NCI-H1105 (cell line): ENCODE measurements around the gene OR52L1.
"Not testable (repeated sequence)": the region's sequence is repeated elsewhere in the genome, so short reads cannot be mapped to it uniquely, and the experiment has no call there.

Experiments used
- DNase-seq: peaks from one replicate; lab custom pipeline; 2025; lab: John Stamatoyannopoulos, UW

Gene OR52L1

DNA sequence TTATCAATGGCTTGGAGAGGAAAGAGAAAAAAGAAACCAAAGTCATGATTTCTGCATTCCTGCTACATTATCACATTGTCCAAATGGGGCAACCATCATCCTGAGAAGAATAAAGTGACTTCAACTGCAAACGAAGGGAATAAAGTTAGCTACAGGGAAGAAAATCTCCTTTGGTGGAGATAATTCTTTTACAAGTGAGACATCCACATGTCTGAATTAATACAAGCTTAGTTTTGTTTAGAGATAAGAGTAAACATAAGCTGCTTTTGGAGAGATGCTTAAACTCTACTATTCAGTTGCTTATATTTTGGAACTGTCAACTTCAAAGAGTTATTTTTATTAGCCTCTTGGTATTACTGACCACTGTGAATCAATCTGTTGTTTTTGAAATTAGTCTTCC is at the start of gene OR52L1:
Gene OR52L1 (minus strand): TSS at position 101 of the 400 bp plus-strand sequence. CDS start 55 bp downstream, at position 46.
- DNase-seq = no peak

DNA sequence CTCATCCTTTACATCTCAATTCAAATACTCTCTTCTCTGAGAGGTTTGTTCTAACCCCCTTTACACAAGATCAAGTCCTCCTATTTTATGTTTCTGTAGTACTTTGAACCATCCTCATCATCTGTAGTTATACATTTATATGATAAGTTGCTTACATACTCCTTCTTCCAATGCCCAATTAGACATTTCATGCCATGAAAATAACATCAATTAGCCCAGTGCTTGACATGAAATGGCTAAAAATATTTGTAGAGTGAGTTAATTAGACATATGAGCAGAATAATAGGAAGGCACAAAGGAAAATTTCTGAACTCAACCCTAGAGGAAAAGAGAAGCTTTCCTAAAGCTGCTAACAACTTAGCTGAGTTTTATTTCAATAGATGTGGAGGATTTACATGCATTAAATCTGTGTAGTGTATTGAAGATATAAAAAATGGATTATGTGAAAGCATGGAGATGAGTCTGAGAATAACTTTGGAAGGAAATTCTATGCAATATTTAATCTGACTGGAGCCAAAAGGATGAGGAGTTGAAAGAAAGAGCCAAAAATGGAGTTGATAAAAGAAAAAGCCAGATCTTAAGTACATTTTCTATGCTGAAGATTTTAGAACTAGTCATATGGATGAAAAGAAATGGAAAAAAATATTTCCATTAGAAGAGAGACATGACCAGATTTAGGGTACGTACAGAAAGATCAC is 44.1 kb upstream of the OR52L1 start, which contains the start of gene OR56A1:
Gene OR56A1 (minus strand): TSS at position 51 of the 698 bp plus-strand sequence. CDS start 3,066 bp downstream, outside the sequence.
- DNase-seq = no peak

DNA sequence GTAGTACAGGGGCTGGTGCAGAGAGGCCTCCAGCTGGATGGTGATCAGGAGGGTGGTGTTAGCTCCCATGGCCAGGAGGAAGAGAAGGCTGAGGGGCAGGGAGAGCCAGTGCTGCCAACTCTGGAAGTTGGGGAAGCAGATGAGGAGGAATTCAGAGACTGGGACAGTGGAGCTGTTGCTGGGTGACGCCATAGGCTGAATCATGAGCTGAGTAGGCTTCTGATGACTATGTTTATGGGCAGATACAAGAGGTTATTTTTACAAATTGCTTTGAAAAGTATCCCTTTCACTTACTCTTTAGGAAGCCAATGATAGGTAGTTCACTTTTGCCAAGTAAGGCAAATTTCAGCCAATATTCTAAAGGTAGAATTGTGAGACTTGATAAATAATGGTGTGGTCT is 40.7 kb upstream of the OR52L1 start:
- DNase-seq = no peak

DNA sequence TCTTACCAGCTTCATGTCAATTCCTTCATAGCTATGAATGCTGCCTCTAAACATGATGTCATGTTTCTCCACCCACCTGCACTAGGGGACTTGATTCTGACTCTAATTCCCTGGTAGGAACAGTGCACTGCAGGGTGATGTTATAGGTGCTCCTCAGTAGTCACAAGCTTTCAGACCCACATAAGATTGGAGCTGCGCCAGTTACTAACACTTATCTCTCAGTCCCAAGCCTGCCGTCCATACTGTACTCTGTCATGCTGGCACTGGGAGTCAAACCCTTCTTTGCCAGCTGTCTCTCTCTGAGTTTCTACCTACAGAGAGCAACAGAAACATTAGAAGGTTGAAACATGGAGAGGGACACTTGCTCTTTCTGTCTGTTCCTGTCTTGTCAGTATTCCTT is 38.3 kb upstream of the OR52L1 start:
- no peak for DNase-seq

DNA sequence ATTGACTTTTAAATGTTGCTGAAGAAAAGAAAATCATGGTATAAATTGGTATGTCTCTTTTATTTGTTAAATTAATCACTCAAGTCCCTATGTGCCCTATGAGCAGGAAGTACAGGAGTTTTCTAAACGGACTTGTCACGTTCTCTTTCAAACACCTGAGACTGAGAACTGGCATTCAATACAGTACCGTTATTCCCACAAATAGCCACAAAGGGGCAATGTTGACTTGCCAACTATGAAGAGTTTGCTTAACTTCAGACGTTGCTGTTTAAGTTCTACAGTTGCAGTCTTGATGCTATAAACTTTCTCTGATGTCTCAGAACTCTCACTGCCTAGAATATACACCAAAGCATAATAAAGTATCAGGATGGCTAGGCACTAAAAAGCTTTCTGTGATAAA is 36.2 kb upstream of the OR52L1 start:
- peak; percentile 19 for DNase-seq

DNA sequence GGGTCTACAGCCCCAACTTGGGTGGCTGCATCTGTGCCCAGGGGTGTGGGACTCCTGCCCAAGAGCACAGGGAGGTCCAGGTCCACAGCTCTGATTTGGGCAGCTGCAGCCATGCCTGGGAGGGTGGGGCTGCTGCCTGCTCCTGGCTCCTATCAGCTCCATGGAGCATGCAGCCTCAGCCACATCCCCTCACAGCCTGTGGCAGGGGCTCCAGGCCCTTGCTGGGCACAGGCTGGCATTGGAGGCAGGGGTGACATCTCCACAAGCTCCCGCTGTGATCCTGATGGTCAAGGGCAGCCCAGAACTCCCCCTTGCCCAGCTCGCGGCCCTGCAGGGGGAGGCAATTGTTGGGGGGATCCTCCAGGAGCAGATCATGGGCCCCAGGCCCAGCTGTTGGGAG is 26.3 kb upstream of the OR52L1 start:
- no peak for DNase-seq

DNA sequence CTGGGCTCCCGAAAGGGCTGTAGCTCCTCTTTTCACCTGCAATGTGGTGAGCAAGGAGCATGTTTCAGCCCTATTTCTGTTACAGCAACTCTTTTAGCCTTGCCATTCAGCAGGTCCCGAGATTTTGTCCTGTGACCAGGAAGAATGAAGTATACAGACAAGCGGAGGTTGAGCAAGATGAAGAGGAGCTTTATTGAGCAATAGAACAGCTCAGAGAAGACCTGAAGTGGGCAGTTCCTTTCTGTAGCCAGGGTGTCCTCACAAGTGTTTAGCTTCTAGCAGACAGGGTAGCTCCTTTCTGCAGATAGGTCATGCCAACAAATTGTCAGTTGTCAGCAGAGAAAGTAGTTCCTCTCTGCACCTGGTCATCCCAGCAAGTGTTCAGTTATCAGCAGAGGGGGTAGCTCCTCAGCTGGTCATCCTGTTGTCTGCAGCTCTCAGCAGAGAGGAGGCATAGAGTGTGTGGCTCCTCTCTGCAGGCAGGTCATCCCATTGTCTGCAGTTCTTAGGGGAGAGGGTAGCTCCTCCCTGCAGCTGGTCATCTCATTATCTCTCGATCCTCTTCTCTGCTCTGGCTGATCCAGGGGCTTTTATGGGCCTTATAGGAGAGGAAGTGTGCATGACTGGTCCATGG is 25.4 kb upstream of the OR52L1 start:
- DNase-seq = no peak

DNA sequence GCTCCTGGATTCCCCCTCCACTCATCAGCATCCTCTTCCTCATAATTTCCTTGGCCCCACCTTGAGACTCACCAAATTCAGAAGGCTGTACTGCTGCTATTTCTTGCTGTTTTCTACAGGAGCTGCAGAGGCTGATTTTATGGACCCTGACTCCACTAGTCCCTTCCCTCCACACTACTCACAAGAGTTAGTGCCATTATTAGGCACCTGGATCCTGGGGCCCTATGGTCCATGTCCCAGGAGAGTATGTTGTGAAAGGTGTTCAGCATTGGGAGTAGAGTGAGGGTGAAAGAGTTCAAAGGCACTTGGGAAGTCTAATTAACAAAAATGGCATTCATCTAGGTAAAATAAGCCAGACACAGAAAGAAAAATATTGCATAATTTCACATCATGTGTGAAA is 20.1 kb upstream of the OR52L1 start, which contains the start of gene OR56A4:
Gene OR56A4 (minus strand): TSS at position 101 of the 400 bp plus-strand sequence. CDS start 3,954 bp downstream, outside the sequence.
- no peak for DNase-seq

DNA sequence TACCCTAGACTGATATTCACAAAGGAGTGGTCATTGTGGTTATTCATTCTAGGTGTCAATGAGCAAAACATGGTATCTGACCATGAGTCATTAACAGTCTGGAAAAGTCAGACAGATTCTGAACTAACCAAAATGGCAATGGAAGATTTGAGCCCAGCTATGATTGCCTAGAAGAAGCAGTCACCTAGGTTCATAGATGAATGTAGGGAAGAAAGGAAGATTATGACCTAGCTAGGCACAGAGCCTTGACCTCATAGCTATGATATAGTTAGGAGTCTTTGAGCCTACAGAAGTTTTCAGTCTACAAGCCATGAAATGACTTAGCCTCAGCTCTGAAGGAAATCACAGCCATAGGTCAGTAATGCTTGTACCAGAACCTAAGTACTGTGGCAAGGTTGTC is 19.6 kb upstream of the OR52L1 start:
- no peak for DNase-seq

DNA sequence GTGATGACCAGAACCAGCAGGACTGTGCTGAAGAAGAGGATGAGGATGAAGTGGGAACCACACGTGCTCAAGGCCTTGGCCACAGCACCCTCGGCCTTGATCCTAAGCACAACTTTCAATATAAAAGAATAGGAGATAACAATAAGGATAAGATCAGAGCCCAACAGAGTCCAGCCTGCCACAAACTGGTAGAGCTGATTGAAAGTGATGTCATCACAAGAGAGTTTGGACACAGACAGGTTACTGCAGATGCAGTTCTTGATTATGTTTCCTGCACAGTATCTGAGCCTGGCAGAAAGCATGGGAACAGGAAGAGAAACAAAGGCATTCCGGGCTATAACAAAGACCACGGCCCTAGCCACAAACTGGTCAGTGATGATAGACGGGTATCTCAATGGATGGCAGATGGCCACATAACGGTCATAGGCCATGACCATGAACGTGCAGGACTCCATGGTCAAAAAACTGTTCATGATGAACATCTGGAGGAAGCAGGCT is 15.5 kb upstream of the OR52L1 start:
- DNase-seq = no peak

DNA sequence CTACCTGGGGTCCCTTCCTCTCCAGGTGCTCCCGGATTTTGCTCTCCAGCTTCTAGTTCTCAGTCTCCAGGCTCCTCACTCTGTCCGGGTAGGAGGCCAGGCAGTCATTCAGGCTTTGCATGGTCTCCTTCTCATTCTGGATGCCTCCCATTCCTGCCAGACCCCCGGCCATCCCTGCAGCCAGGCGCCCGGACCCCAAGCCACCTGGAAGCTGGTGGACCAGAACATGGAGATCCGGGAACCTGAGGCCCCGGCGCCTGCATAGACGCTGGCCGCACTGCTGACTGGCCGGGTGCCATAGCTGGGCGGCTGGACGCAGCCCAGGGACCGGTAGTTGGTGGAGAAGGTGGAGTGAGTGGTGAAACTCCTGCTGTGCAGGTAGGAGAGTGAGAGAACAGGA is 8.0 kb upstream of the OR52L1 start:
- no peak for DNase-seq

DNA sequence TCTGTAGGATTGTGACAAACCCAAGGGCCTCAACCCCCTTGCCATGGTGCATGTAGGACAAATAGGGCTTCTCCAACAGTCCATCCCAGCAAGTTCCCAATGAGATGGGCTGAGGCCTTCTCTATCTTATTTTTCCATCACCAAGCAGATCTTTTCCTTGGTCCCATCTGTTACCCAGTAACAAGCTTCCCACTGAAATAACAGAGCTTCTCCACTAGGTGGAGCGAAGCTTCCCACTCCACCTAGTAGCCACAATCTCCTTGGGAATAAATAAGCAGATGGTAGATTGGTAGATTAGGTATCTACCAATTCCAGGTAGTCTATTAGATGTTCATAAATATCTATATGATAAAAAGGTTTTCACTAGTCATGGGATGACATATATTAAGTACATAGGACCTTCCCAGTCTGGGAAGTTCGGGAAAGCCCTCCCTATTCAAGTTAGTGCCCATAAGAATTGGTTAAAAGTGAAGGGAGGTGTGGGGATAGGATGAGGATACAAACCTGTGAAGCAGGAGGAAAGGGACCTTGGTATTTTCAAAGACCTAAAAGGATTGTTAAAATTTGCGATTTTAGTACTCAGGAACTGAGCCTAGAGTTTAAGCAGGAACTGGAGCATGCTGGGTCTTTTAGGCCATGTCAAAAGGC is 5.9 kb upstream of the OR52L1 start:
- no peak for DNase-seq

DNA sequence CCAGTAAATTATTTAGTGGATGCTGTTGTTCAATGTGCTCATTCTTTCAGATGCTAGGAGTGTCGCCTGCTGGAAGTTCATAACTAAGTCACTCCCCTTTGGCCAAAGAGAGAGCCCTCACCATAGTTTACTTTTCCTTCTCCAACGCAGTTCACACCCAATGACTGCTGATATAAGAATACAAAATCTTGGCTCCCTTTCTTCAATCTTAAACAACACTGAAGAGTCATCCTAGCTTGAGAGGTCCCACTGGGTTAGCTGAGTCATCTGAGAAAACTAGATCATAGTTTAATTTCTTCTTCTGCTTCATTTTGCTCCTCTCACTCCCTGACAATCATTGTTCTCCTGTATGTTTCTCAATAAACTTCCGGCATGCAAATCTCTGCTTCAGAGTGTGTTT is 5.4 kb upstream of the OR52L1 start:
- DNase-seq = no peak

DNA sequence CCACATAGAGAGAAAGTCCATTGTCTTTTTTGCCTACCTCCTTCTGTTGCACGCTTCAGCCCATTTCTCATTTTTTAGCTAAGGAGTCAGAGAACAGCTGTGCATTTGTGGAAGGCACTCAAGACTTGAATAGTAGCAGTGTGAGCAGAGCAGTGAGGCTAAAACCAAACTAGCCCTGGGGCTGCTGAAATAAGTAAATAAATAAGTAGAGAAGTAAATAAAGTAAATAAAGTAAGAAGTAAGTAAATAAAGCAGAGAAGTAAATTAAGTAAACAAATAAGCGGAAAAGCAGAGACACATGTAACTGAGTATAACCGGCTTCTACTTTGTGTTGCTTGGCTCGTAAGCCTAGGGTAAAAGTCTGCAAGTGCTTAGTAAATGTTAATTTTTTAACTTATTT is 2.4 kb upstream of the OR52L1 start:
- DNase-seq = no peak

DNA sequence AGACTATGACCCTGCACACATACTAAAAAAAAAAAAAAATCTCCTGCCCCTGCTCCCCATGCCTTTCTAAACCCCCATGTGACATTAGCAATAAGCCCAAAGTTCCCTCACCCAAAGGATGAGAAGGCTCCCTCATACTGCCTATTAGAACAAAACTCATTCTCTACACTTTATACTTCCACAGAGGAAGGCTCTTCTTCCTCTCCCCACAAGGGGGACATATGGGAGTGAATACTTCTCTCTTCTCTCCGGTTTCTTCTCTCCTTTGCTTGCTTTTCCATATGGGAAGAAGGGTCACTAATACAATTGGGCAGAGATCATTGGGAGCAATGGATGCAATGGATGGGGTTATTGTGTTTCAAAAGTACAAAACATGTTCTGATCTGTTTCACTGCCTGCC is 3.3 kb downstream of the OR52L1 start:
- DNase-seq = no peak

DNA sequence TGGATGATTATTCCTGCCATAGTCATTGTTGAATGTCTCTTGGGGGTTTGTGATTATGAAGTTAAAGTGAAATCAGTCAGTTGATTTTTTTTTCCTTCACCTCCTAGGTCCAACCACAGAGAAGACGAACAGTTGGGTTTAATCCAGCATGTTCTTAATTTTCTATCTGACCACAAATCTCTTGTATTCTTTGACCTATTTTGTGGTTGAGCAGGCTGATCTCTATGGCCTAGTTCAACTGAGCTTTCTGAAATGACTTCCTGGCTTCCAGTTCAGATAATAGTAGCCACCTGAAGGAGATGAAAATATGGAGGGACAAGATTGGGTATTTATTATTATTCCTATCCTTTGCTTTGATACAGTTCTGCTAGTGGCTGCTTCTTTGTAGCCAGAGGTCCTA is 13.3 kb downstream of the OR52L1 start:
- DNase-seq = no peak

DNA sequence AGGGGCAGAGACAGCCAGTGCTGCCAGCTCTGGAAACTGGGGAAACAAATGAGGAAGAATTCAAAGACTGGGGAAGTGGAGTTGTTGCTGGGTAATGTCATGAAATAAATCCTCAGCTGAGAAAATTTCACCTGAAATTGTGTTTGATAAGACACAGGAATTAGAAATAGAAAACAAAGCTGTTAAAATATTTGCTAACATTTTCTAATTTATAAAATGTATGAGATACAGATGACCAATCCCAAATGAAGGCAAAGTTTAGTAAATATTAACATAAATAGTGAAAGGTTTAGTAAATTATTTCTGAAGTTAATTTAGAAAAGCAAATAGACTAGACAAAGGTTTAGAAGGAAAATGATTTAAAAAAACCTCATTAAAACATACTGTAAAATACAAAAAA is 18.4 kb downstream of the OR52L1 start, which contains the start of gene OR56A5:
Gene OR56A5 (minus strand): TSS at position 101 of the 400 bp plus-strand sequence. CDS start 0 bp downstream, at position 101.
- DNase-seq = no peak

DNA sequence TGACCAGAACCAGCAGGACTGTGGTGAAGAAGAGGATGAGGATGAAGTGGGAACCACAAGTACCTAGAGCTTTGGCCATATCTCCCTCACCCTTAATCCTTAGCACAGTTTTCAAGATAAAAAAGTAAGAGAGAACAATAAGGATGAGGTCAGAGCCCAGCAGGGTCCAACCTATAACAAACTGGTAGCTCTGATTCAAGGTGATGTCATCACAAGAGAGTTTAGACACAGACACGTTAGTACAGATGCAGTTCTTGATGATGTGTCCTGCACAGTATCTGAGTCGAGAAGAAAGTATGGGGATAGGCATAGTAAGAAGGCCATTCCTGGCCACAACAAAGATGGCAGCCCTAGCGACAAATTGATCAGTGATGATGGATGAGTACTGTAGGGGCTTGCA is 19.1 kb downstream of the OR52L1 start:
- no peak for DNase-seq

DNA sequence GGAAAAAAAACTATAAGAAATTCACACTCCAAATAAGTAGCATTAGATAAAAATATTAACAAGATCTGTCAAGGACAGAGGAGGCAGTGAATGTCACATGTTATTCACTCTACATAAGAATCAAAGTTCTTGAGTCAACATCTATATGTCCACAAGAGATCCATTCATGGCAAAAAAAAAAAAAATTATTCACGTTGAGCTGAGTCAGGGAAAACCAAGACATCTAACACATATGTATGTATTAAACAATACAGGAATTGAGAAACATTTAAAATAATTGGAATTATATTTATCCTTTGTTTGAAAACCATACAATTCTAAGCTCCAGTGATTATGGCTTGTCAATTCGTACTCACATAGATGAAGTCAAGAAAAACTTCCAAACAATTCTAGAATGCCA is 19.8 kb downstream of the OR52L1 start:
- DNase-seq = no peak

DNA sequence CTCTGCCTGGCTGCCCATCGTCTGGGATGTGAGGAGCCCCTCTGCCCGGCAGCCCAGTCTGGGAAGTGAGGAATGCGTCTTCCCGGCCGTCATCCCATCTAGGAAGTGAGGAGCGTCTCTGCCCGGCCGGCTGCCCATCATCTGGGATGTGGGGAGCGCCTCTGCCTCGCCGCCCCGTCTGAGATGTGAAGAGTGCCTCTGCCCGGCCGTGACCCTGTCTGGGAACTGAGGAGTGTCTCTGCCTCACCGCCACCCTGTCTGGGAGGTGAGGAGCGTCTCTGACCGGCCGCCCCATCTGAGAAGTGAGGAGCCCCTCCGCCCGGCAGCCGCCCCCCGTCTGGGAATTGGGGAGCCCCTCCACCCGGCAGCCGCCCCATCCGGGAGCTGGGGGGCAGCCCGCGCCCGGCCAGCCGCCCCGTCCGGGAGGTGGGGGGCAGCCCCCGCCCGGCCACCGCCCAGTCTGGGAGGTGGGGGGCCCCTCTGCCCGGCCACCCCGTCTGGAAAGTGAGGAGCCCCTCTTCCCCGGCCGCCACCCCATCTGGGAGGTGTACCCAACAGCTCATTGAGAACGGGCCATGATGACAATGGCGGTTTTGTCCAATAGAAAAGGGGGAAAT is 26.0 kb downstream of the OR52L1 start:
- DNase-seq = not testable (repeated sequence)

DNA sequence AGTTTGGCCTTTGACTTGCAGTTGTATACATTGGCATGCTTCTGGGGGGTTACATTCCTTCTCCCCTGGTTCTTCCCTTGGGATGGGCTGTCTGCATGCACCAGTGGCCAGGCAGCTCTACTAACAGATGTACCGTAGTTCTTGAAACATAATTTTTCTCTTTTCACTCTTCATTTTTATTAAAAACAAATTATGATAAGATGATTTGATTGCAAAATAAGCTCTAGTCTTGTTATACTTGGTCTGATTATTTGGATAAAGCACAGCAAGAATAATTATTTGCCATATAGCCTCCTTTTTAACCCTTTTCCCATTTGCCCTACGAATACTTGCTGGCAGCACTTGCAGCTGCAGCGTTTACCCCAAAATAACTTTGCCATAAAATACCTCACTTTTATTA is 31.2 kb downstream of the OR52L1 start:
- no peak for DNase-seq

DNA sequence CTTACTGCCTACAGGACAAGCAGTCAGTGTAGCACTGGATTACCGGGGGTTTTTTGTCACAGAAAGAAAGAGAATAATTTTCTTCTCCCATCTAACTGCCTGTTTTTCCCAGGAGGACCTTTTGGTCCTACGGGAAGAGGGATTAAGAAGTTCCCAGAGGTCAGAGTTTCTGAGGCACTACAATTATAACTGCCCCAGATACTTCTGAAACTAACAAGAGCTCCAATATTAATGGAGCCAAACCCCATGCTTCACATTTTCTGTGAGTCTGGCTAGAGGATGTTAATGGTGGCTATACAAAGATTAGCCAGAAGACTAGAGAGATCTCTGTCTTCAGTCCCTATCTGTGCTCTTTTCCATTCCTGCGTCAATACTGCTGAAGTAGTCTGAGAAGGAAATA is 44.8 kb downstream of the OR52L1 start, which contains the start of gene OR56A3:
Gene OR56A3 (plus strand): TSS at position 301 of the 400 bp plus-strand sequence. CDS start 5,096 bp downstream, outside the sequence.
- DNase-seq = no peak
